Endodermal cell (in vitro differentiated cells): Measurements from ENCODE around the gene GPRC5B. TPM values are rescaled to one million over a fixed set of nuclear protein-coding genes. Genes with fewer than 3 reads are reported as not detected.

Experiments
- DNase-seq: peaks from one replicate; pipeline ENCODE4 v3.0.0-alpha.2; 2017
- H3K27ac ChIP-seq: 2 replicates; pipeline ENCODE4 v1.5.1; 2013; ENCODE audit warnings: mild to moderate bottlenecking, low read depth, low read length, moderate library complexity
- H3K27me3 ChIP-seq: 2 replicates; pipeline ENCODE4 v1.6.1; 2013; ENCODE audit warnings: mild to moderate bottlenecking, low read length, moderate library complexity; ENCODE audit not compliant: insufficient read depth, control insufficient read depth, poor library complexity, severe bottlenecking
- H3K36me3 ChIP-seq: 2 replicates; pipeline ENCODE4 v1.7.0; 2013; ENCODE audit warnings: mild to moderate bottlenecking, low read length, moderate library complexity; ENCODE audit not compliant: control insufficient read depth, insufficient read depth
- H3K4me1 ChIP-seq: one replicate; pipeline ENCODE4 v1.7.0; 2013; ENCODE audit warnings: low read length; ENCODE audit not compliant: control insufficient read depth, insufficient read depth
- H3K4me3 ChIP-seq: 2 replicates; pipeline ENCODE4 v1.5.1; 2013; ENCODE audit warnings: mild to moderate bottlenecking, low read length, moderate library complexity
- H3K9ac ChIP-seq: 2 replicates; pipeline ENCODE4 v1.6.1; 2013; ENCODE audit warnings: mild to moderate bottlenecking, low read length, moderate library complexity; ENCODE audit not compliant: poor library complexity, severe bottlenecking; ENCODE audit errors: extremely low read depth
- H3K9me3 ChIP-seq: 2 replicates; pipeline ENCODE4 v1.6.1; 2013; ENCODE audit warnings: mild to moderate bottlenecking, low read length, moderate library complexity; ENCODE audit not compliant: control insufficient read depth
- H3K27ac Mint-ChIP-seq: 2 replicates; pipeline ENCODE4 v1.8.0; 2020; ENCODE audit warnings: mixed read lengths
- H3K27me3 Mint-ChIP-seq: 2 replicates; pipeline ENCODE4 v1.8.0; 2021; ENCODE audit warnings: mild to moderate bottlenecking, mixed read lengths; ENCODE audit not compliant: insufficient read depth
- H3K36me3 Mint-ChIP-seq: 2 replicates; pipeline ENCODE4 v1.8.0; 2020; ENCODE audit warnings: low read depth, mixed read lengths
- H3K4me1 Mint-ChIP-seq: 2 replicates; pipeline ENCODE4 v1.8.0; 2020; ENCODE audit warnings: mixed read lengths
- H3K4me3 Mint-ChIP-seq: 2 replicates; pipeline ENCODE4 v1.8.0; 2020; ENCODE audit warnings: mild to moderate bottlenecking, moderate library complexity, mixed read lengths
- H3K9me3 Mint-ChIP-seq: 2 replicates; pipeline ENCODE4 v1.8.0; 2020; ENCODE audit warnings: mild to moderate bottlenecking, mixed read lengths
- WGBS, 2 experiments: methylation state at CpG; one replicate each; pipeline versions ENCODE4 v1.1.5 to v1.1.7; 2013; ENCODE audit warnings: missing lambda C conversion rate in 2 of 2, mixed read lengths in 1 of 2; ENCODE audit not compliant: insufficient coverage in 1 of 2, insufficient read length in 1 of 2; 5-methylcytosine and 5-hydroxymethylcytosine counted together
- total RNA-seq, 2 donors: library from RNA; stranded (reverse); fragmentation: NEBNext Ultra II Directional in 1 of 2; extraction: Animal tissue kit (Norgen Biotek cat#: 25700) in 1 of 2; gene quantifications; 2 replicates in 1 of 2; 3 replicates in 1 of 2; pipeline ENCODE4 v1.2.1, GENCODE V29; 2021
- TF ChIP-seq, protein P1 (sequence below): fragments of 200-600 bp; sonication (generic); conservative IDR thresholded peaks from 2 replicates; pipeline ENCODE4 v1.5.0; 2021; ENCODE audit warnings: antibody characterized with exemption, mild to moderate bottlenecking

GPRC5B gene
- total RNA-seq, 2 donors from 2014 or later = 39.5 to 49.1 TPM

DNA sequence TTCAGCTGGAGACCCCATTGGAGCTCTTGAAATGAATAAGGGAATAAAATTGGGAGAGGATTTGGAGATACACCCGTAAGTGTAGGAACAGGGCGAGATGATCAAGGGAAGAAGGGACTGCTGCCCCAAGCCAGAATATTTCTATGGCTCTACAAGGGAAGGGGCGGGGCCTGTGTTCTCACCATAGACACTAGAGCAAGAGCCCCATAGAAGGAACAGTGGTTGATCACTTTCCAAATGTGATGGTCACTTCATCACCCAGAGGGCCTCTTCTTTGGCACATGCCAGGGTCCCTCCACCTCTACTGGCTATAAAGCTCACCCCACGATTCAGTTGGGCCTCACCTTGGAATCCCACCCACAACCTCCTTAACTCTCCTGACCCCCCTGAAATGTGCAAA lies 25.0 kb downstream of the GPRC5B start:
- no peak overlapping the region for H3K9ac ChIP-seq
- H3K4me1 ChIP-seq = peaks cover 11% of the 10 kb centered on the region
- H3K9me3 Mint-ChIP-seq = no peaks in the 10 kb centered on the region
- TF ChIP-seq, protein P1, sequence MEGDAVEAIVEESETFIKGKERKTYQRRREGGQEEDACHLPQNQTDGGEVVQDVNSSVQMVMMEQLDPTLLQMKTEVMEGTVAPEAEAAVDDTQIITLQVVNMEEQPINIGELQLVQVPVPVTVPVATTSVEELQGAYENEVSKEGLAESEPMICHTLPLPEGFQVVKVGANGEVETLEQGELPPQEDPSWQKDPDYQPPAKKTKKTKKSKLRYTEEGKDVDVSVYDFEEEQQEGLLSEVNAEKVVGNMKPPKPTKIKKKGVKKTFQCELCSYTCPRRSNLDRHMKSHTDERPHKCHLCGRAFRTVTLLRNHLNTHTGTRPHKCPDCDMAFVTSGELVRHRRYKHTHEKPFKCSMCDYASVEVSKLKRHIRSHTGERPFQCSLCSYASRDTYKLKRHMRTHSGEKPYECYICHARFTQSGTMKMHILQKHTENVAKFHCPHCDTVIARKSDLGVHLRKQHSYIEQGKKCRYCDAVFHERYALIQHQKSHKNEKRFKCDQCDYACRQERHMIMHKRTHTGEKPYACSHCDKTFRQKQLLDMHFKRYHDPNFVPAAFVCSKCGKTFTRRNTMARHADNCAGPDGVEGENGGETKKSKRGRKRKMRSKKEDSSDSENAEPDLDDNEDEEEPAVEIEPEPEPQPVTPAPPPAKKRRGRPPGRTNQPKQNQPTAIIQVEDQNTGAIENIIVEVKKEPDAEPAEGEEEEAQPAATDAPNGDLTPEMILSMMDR = no peak
- H3K4me3 ChIP-seq = no peak overlapping the region
- no peaks in the 10 kb centered on the region for H3K27me3 Mint-ChIP-seq
- peaks cover 40% of the 10 kb centered on the region for H3K4me1 Mint-ChIP-seq
- peak overlapping the region; percentile 89 for H3K27ac ChIP-seq
- H3K27ac Mint-ChIP-seq = peak overlapping the region; percentile 91
- DNase-seq = no peak
- 96 to 100% methylated on average over 2 to 4 of the region's 4 CpGs for WGBS, 2 experiments
- no peaks in the 10 kb centered on the region for H3K9me3 ChIP-seq
- peaks cover 54% of the 10 kb centered on the region for H3K36me3 Mint-ChIP-seq
- no peaks in the 10 kb centered on the region for H3K27me3 ChIP-seq
- no peak overlapping the region for H3K4me3 Mint-ChIP-seq
- H3K36me3 ChIP-seq = peaks cover 32% of the 10 kb centered on the region

DNA sequence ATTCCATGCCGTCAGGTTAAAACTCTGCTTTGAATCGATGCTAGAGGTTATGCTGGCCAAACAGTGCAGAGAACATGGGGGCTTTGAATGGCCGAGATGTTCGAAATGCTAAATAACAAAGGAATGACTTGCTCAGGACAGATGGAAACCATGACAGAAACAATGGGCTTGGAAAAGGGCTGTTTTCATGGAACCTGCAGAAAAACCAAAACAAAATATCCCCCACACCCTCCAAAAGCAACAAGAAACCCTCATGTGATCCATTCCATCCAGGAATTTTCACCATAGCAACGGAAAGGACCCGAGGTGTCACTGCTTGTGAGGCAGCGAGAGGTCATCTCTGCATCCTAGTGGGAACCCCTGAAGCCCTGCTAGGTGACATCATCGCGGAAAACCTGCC lies 25.5 kb downstream of the GPRC5B start:
- no peak overlapping the region for H3K4me3 Mint-ChIP-seq
- peaks cover 45% of the 10 kb centered on the region for H3K4me1 Mint-ChIP-seq
- Histone ChIP-seq H3K27ac (no peak overlapping the region), H3K9ac (no peak overlapping the region), H3K4me3 (no peak overlapping the region), H3K4me1 (peaks cover 11% of the 10 kb centered on the region), H3K27me3 (no peaks in the 10 kb centered on the region), H3K9me3 (no peaks in the 10 kb centered on the region), H3K36me3 (peaks cover 29% of the 10 kb centered on the region)
- H3K27me3 Mint-ChIP-seq = no peaks in the 10 kb centered on the region
- TF ChIP-seq, protein P1 = no peak
- 85 to 94% methylated on average over 7 to 9 of the region's 9 CpGs for WGBS, 2 experiments
- no peak for DNase-seq
- H3K36me3 Mint-ChIP-seq = peaks cover 51% of the 10 kb centered on the region
- no peak overlapping the region for H3K27ac Mint-ChIP-seq
- no peaks in the 10 kb centered on the region for H3K9me3 Mint-ChIP-seq

DNA sequence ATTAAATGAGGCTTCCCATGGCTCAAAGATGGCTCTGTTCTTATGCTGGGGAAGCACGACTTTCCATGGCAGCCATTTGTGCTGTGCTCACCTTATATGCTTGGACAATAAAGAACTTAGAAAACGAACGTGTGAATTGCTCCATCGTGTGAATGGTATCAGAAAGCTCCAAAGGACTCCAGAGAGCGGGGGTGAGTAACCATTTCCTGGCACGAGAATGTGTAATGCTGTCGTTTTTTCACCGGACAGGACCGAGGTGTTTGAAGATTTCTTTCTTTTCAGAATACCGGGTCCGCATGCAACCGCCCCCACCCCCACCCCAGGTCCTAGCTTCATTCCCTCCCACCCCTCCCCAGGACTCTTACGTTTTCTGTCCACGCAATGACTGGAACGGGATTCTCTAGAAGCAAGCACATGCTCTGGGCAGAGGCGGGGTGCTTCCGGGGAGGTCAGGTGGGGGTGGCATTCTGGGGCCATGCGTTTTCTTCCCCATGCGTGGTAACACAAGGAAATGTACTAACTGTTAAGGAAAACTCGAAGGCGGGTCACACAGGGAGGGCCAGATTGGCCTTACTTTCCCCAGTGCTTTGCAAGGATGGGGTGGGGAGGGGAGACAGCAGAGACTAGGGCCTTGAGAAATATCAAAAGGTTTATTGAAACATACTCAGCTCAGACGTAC lies 26.2 kb downstream of the GPRC5B start:
- WGBS, 2 experiments = 79 to 90% methylated on average over 9 to 22 of the region's 22 CpGs
- no peak for DNase-seq
- Histone ChIP-seq H3K9ac (no peak overlapping the region), H3K27me3 (no peaks in the 10 kb centered on the region), H3K4me1 (peaks cover 11% of the 10 kb centered on the region), H3K9me3 (no peaks in the 10 kb centered on the region), H3K36me3 (peaks cover 25% of the 10 kb centered on the region), H3K27ac (no peak overlapping the region), H3K4me3 (no peak overlapping the region)
- Mint-ChIP-seq H3K36me3 (peaks cover 50% of the 10 kb centered on the region), H3K4me3 (peak overlapping the region; percentile 12), H3K4me1 (peaks cover 45% of the 10 kb centered on the region), H3K27me3 (no peaks in the 10 kb centered on the region), H3K9me3 (no peaks in the 10 kb centered on the region), H3K27ac (peak overlapping the region; percentile 33)
- TF ChIP-seq, protein P1 = no peak
